SK-MEL-5 (cell line): ENCODE data around the gene NUDT8. TPM values are rescaled to one million over a fixed set of nuclear protein-coding genes. Genes with fewer than 3 reads are reported as not detected.
"Not testable (repeated sequence)": the region's sequence is repeated elsewhere in the genome, so short reads cannot be mapped to it uniquely, and the experiment has no call there.

Experiments
- DNase-seq: peaks from one replicate; pipeline ENCODE4 v3.0.0-alpha.2; 2016; ENCODE audit warnings: low read depth, low spot score
- in situ Hi-C: cut with HindIII; loops from 2 replicates; pipeline ENCODE4 v1.10.0; 2016; ENCODE audit warnings: low sequenced_read_pairs, high pct_unique_total_duplicates, low pct_unique_long_range_greater_than_20kb
- total RNA-seq: library from RNA; depleted of rRNA; stranded (reverse); fragments of >200 nt; shearing (Covaris generic); gene quantifications from 2 replicates; pipeline ENCODE4 v1.2.3, GENCODE V29; 2014

NUDT8 gene
- total RNA-seq, 1 experiment from 2014 or later = 7.8 TPM

DNA sequence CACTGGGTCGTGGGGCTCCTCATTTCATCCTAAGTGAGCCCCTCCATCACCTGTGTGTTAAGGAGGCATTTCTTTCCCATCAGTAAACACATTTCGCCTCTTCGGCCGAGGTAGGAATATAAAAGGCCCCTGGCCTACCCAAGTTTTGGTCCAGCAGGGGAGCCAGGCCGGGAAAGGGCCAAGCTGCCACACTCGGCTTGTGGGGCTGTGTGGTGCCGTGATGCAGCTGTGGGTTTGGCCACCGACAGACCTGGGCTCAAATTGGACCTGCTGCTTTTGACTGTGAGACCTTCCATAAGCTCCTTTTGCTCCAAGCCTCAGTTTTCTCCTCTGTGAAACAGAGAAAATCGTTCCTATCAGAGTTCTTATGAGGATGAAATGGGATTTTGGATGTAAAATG lies 22.2 kb downstream of the NUDT8 start:
- DNase-seq = no peak
- in situ Hi-C loops = no loop called here

DNA sequence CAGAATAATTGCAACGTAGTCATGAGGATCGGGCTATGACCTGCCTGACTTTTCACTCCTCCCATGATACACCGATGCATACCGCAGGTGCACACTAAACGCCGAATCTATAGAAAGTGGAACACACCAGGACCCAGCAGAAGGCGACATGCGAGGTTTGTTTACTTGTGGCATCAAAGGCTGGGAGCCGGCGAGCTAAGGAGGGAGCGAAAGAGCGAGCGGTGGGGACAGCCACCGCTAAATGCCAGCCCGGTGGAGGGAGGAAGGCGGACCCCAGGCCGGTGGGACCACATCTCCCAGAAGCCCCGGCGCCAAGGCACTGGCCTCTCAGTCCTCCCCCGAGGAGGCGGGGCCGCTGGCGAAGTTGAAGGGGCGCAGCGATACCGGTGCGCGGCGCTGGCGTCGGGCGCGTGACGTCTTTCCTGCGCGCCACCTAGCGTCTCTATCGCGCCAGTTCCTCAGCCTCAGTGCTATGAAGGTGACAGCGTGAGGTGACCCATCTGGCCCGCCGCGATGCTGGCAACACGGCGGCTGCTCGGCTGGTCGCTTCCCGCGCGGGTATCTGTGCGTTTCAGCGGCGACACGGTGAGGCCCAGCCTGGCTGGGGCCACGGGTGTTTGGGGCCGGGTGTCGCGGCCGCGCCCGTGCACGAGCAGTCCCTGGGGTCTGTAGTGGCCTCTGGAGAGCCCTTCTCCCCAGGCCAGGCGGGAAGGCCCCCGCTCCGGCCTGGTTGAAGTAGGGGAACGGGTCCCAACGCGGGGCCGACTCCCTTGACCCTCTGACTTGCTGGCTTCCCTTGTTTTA lies 23.0 kb downstream of the NUDT8 start, which contains the start of gene NDUFV1:
Gene NDUFV1 (plus strand): TSS at position 445 of the 804 bp plus-strand sequence. CDS start 69 bp downstream, at position 514.
- DNase-seq = peak; percentile 91
- in situ Hi-C loops = no loop called here

GRCh38 chr11:67606093-67606491 lies 23.6 kb downstream of the NUDT8 start:
- DNase-seq = no peak
- in situ Hi-C loops = no loop called here

DNA sequence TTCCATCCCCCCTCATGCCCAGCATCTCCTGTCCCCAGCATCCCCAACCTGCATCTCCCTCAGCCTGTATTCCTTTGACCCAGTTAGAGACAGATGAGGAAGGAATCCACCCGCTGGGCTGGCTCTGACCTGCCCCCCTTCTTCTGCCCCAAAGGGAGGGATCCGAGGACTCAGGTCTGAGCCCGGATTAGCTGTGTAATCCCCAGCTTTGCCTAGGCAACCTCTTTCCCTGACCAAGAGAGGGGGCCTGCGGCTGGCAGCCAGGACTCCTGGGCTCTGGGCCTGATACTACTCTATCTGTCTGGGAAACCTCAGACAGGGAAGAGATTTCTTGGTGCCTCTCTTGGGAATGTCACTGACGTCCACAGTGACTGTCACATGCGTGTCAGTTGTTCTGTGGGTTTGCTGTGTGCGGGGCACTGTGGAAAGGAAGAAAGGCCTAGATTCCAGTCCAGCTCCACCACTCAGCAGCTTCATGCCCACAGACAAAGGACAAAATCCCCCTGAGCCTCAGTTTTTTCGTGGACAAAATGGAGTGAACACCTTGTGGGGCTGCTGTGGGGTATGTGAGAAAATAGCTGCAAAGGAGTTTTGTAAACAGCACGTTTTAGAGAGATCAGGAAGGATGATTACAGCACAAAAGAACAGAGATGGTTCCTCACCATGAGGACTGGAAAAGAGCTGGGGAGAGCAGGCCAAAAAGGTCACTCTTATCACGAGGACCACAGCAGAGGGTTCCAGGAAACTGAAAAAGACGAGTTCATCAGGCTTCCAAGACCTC lies 24.3 kb downstream of the NUDT8 start:
- in situ Hi-C loops = no loop called here
- peak; percentile 31 for DNase-seq

- in situ Hi-C loops = no loop called here
- DNase-seq = no peak
These were observed 24.9 kb downstream of the NUDT8 start for GRCh38 chr11:67604815-67605214.

DNA sequence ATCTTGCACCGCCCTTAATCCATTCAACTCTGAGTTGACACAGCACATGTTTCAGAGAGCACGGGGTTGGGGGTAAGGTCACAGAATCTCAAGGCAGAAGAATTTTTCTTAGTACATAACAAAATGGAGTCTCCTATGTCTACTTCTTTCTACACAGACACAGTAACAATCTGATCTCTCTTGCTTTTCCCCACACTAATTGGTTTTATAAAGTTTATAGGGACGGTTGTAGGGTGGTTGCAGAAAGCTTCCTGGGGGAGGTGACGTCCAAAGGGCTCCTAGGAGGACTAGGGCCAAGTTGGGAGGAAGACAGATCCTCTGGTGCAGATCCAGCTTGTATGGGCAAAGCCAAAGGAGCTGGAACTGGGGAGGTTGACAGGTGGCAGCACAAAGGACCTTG lies 25.6 kb downstream of the NUDT8 start:
- in situ Hi-C loops, DNase-seq: not testable (repeated sequence)

DNA sequence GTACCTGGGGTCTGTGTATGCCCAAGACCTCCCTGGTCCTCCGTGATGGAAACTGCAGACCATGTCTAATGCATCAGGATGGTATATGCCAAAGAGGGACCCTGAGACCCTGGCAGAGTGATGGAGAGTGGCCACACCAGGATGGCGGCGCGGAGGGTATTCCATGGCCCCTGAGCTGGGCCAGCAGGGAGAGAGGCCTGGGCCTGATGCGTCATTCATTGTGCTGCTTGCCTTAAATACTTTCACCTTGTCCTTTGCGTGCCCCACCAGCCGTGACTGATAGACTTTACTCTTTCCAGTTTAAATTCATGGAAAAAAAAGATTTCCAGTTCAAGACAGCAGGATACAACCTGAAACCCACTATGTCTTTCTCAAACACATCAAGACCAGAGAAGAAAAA lies 28.6 kb downstream of the NUDT8 start:
- in situ Hi-C loops = no loop called here
- DNase-seq = no peak

GRCh38 chr11:67600324-67601029 lies 29.3 kb downstream of the NUDT8 start:
- in situ Hi-C loops = no loop called here
- no peak for DNase-seq

DNA sequence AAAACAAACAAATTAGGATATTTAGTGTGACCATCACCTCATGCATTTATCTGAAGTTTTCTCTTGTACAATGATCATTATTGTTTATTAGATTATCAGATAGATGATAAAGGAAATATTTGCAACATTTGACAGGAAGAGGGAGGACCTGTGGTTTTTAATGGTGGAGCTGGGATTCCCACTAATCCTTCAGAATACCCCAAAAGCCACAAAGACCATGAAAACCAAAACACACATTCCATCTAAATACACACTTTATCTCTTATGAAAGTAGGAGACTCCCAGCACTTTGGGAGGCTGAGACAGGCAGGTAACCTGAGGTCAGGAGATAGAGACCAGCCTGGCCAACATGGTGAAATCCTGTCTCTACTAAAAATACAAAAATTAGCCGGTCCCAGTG lies 30.6 kb downstream of the NUDT8 start:
- in situ Hi-C loops = no loop called here
- no peak for DNase-seq

DNA sequence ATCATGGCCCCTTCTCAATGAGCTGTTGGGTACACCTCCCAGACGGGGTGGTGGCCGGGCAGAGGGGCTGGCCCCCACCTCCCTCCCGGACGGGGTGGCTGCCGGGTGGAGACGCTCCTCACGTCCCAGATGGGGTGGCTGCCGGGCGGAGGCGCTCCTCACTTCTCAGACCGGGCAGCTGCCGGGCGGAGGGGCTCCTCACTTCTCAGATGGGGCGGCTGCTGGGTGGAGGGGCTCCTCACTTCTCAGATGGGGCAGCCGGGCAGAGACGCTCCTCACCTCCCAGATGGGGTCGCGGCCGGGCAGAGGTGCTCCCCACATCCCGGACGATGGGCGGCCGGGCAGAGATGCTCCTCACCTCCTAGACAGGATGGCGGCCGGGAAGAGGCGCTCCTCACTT lies 31.8 kb downstream of the NUDT8 start:
- DNase-seq, in situ Hi-C loops: not testable (repeated sequence)

- in situ Hi-C loops, DNase-seq: not testable (repeated sequence)
These were observed 32.3 kb downstream of the NUDT8 start for GRCh38 chr11:67597458-67597857.

DNA sequence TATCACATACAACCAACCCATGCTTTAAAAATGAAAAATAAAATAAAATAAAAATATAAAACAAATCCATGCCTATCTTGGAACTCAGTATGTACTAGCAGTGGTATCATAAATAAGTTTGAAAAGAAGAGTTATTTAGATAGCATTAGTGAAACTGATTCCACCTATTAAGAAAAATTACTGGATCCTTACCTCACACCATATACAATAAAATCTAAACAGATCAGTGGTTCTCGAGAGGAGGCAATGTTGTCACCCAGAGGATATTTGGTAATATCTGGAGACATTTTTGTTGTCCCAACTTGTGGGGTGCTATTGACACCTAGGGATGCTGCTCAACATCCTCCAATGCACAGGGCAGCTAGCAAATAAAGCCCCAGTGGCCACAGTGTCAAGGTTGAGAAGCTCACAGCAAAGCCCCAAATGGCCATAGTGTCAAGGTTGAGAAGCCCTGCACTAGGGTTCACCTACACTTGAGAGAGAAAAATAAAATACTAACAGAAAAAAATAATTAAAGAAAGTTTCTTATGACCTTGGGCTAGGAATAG lies 32.9 kb downstream of the NUDT8 start:
- DNase-seq = no peak
- in situ Hi-C loops = no loop called here

DNA sequence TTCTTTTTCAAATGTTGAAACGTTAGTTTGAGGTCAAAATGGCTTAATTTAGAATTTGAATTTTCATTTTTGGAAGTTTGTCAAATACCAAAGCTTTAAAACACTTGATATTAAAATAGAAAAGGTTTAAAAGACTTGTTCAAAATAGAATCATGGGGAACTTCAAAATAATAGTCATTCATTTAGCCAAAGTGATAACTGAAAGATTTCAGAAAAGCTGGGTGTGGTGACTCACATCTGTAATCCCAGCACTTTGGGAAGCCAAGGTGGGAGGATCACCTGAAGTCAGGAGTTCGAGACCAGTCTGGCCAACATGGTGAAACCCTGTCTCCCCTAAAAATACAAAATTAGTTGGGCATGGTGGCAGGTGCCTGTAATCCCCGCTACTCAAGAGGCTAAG lies 35.3 kb downstream of the NUDT8 start:
- DNase-seq = no peak
- in situ Hi-C loops = no loop called here

GRCh38 chr11:67593565-67593905 lies 36.2 kb downstream of the NUDT8 start:
- no peak for DNase-seq
- in situ Hi-C loops = no loop called here

DNA sequence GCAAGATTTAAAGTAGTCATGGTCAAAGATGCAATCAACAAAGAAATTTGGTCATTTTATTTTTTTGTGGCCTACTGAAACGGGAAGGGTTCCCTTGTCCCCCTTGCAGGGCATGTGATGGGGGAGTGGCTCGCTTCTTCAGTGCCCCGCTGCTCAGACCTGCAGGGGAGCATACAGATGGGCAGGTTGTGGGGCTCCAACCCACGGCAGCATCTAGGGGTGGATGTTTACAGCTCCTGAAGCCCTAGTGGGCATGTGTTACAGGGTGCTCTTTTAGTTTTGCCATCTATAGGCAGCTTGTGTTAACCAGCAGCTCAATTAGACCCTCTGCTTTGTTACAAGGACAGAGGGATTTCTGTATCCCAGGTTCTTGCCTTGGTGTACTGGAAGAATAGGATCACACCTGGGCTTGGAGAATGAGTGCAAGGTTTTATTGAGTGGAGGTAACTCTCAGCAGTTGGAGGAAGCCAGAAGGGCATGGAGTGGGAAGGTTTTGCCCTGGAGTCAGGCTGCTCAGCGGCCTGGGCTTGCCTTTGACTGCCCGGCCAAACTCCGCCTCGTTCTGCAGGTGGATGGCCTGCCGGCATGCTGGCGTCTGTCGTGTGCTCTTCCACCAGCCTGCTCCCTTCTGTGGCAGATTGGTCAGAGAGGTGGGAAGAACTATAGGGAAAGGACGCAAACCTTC lies 36.7 kb downstream of the NUDT8 start:
- in situ Hi-C loops = no loop called here
- DNase-seq = no peak

GRCh38 chr11:67588899-67589415 lies 40.8 kb downstream of the NUDT8 start:
- in situ Hi-C loops = not testable (repeated sequence)

DNA sequence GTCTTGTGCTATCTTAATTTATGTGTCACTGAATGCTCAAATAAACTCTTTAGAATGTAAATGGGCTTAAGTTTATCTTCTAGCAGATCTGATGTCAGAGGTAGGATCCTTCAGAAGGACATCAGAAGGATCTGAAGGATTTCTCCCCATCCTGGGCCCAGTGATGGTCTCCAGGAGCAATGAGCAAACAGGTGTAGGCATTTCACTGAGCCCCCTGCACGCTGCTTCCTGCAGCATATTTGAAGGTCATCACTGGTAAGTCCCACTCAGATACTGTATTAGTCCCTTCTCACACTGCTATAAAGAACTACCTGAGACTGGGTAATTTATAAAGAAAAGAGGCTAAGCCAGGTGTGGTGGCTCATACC lies 41.6 kb downstream of the NUDT8 start:
- DNase-seq = no peak
- in situ Hi-C loops = no loop called here

More at GRCh38 chr11:67588899-67589415, 40.8 kb downstream of the NUDT8 start:
- DNase-seq = not testable (repeated sequence)
